Rectal smooth muscle tissue (tissue), 1 donor: ENCODE measurements around the gene GLCCI1.

ENCODE experiments used
- H3K27ac ChIP-seq: one replicate; pipeline ENCODE4 v1.7.0; 2013; ENCODE audit warnings: low read depth, low read length, inconsistent platforms
- H3K27me3 ChIP-seq: one replicate; pipeline ENCODE4 v1.7.0; 2013; ENCODE audit warnings: low read length; ENCODE audit not compliant: control insufficient read depth, insufficient read depth
- H3K36me3 ChIP-seq: one replicate; pipeline ENCODE4 v1.7.0; 2013; ENCODE audit warnings: low read length; ENCODE audit not compliant: control insufficient read depth, insufficient read depth
- H3K4me1 ChIP-seq: one replicate; pipeline ENCODE4 v1.7.0; 2013; ENCODE audit warnings: low read length; ENCODE audit not compliant: control insufficient read depth, insufficient read depth
- H3K4me3 ChIP-seq: one replicate; pipeline ENCODE4 v1.7.0; 2013; ENCODE audit warnings: low read length
- H3K9ac ChIP-seq: one replicate; pipeline ENCODE4 v1.7.0; 2013; ENCODE audit warnings: low read length

Gene GLCCI1

GRCh38 chr7:7968544-7969305 lies at the start of gene GLCCI1:
TSS of gene GLCCI1 (plus strand) at chr7:7968796. CDS start at chr7:7969351, 555 bp downstream.
- Histone ChIP-seq H3K27ac (peak within 1 kb of the TSS; percentile 93), H3K36me3 (no peaks in the 10 kb centered on the region), H3K27me3 (no peaks in the 10 kb centered on the region), H3K4me3 (peak within 1 kb of the TSS; percentile 95), H3K9ac (peak within 1 kb of the TSS; percentile 73), H3K4me1 (peaks cover 5% of the 10 kb centered on the region)

GRCh38 chr7:7919449-7919945 lies 49.1 kb upstream of the GLCCI1 start:
- Histone ChIP-seq H3K4me3 (no peak overlapping the region), H3K4me1 (no peaks in the 10 kb centered on the region), H3K36me3 (no peaks in the 10 kb centered on the region), H3K27ac (no peak overlapping the region), H3K27me3 (no peaks in the 10 kb centered on the region), H3K9ac (no peak overlapping the region)

GRCh38 chr7:7920056-7920455 lies 48.5 kb upstream of the GLCCI1 start:
- no peaks in the 10 kb centered on the region for H3K27me3 ChIP-seq
- no peaks in the 10 kb centered on the region for H3K36me3 ChIP-seq
- H3K4me3 ChIP-seq = no peak overlapping the region
- no peaks in the 10 kb centered on the region for H3K4me1 ChIP-seq
- H3K9ac ChIP-seq = no peak overlapping the region
- H3K27ac ChIP-seq = no peak overlapping the region

- Histone ChIP-seq H3K36me3 (no peaks in the 10 kb centered on the region), H3K27ac (no peak overlapping the region), H3K9ac (no peak overlapping the region), H3K27me3 (no peaks in the 10 kb centered on the region), H3K4me1 (no peaks in the 10 kb centered on the region), H3K4me3 (no peak overlapping the region)
These were observed 48.1 kb upstream of the GLCCI1 start for GRCh38 chr7:7920481-7920880.

GRCh38 chr7:7921830-7922229 lies 46.8 kb upstream of the GLCCI1 start:
- Histone ChIP-seq H3K27ac (no peak overlapping the region), H3K4me1 (no peaks in the 10 kb centered on the region), H3K4me3 (no peak overlapping the region), H3K36me3 (no peaks in the 10 kb centered on the region), H3K27me3 (no peaks in the 10 kb centered on the region), H3K9ac (no peak overlapping the region)

GRCh38 chr7:7922684-7923385 lies 45.8 kb upstream of the GLCCI1 start:
- Histone ChIP-seq H3K9ac (no peak overlapping the region), H3K4me1 (no peaks in the 10 kb centered on the region), H3K36me3 (no peaks in the 10 kb centered on the region), H3K4me3 (no peak overlapping the region), H3K27me3 (no peaks in the 10 kb centered on the region), H3K27ac (no peak overlapping the region)

- no peak overlapping the region for H3K4me3 ChIP-seq
- no peaks in the 10 kb centered on the region for H3K27me3 ChIP-seq
- H3K9ac ChIP-seq = no peak overlapping the region
- H3K4me1 ChIP-seq = no peaks in the 10 kb centered on the region
- no peaks in the 10 kb centered on the region for H3K36me3 ChIP-seq
- H3K27ac ChIP-seq = no peak overlapping the region
These were observed 44.8 kb upstream of the GLCCI1 start for GRCh38 chr7:7923818-7924217.

GRCh38 chr7:7924303-7924702 lies 44.3 kb upstream of the GLCCI1 start:
- Histone ChIP-seq H3K9ac (no peak overlapping the region), H3K27ac (no peak overlapping the region), H3K4me1 (no peaks in the 10 kb centered on the region), H3K36me3 (no peaks in the 10 kb centered on the region), H3K4me3 (no peak overlapping the region), H3K27me3 (no peaks in the 10 kb centered on the region)

- Histone ChIP-seq H3K36me3 (no peaks in the 10 kb centered on the region), H3K27me3 (no peaks in the 10 kb centered on the region), H3K27ac (no peak overlapping the region), H3K9ac (no peak overlapping the region), H3K4me3 (no peak overlapping the region), H3K4me1 (no peaks in the 10 kb centered on the region)
These were observed 37.0 kb upstream of the GLCCI1 start for GRCh38 chr7:7931626-7932025.

- Histone ChIP-seq H3K4me1 (no peaks in the 10 kb centered on the region), H3K9ac (no peak overlapping the region), H3K27me3 (no peaks in the 10 kb centered on the region), H3K4me3 (no peak overlapping the region), H3K36me3 (no peaks in the 10 kb centered on the region), H3K27ac (no peak overlapping the region)
These were observed 36.0 kb upstream of the GLCCI1 start for GRCh38 chr7:7932553-7932952.

- Histone ChIP-seq H3K4me1 (no peaks in the 10 kb centered on the region), H3K27me3 (no peaks in the 10 kb centered on the region)
These were observed 34.6 kb upstream of the GLCCI1 start for GRCh38 chr7:7933915-7934526.

GRCh38 chr7:7934945-7935344 lies 33.7 kb upstream of the GLCCI1 start:
- Histone ChIP-seq H3K27ac (no peak overlapping the region), H3K4me3 (no peak overlapping the region), H3K4me1 (no peaks in the 10 kb centered on the region), H3K36me3 (no peaks in the 10 kb centered on the region), H3K27me3 (no peaks in the 10 kb centered on the region), H3K9ac (no peak overlapping the region)

More at GRCh38 chr7:7933915-7934526, 34.6 kb upstream of the GLCCI1 start:
- H3K36me3 ChIP-seq = no peaks in the 10 kb centered on the region
- no peak overlapping the region for H3K27ac ChIP-seq
- no peak overlapping the region for H3K9ac ChIP-seq
- no peak overlapping the region for H3K4me3 ChIP-seq
